Activated B cell treated with CpG ODN at 0.5 μM for 24 hours (primary cell): Measurements from ENCODE around the gene CDKL5. TPM values are rescaled to one million over a fixed set of nuclear protein-coding genes. Genes with fewer than 3 reads are reported as not detected.

Experiments
- ATAC-seq: fragments of 200-7000 bp; cut with Tn5 transposase; one replicate; pipeline ENCODE4 v1.10.0; 2021; ENCODE audit warnings: low read depth, mild to moderate bottlenecking, moderate library complexity
- CTCF ChIA-PET: fragments of 350-600 bp; sonication (Branson Sonifier 250); formaldehyde crosslinking; loops from one replicate; lab custom pipeline; 2021; ENCODE audit warnings: antibody characterized with exemption; lab: Charles Lee
- POLR2A ChIA-PET: fragments of 350-600 bp; sonication (Branson Sonifier 250); formaldehyde crosslinking; loops from one replicate; lab custom pipeline; 2021; ENCODE audit warnings: antibody characterized with exemption; lab: Charles Lee
- DNase-seq: peaks from one replicate; pipeline ENCODE4 v3.0.0; 2022
- H3K27ac Mint-ChIP-seq: one replicate; pipeline ENCODE4 v1.8.0; 2020; ENCODE audit warnings: mixed read lengths
- H3K27me3 Mint-ChIP-seq: one replicate; pipeline ENCODE4 v1.8.0; 2021; ENCODE audit warnings: mixed read lengths
- H3K36me3 Mint-ChIP-seq: one replicate; pipeline ENCODE4 v1.8.0; 2021; ENCODE audit warnings: low read depth, mixed read lengths
- H3K4me1 Mint-ChIP-seq: one replicate; pipeline ENCODE4 v1.8.0; 2021; ENCODE audit warnings: mixed read lengths
- H3K4me3 Mint-ChIP-seq: one replicate; pipeline ENCODE4 v1.8.0; 2020; ENCODE audit warnings: mild to moderate bottlenecking, mixed read lengths
- H3K9me3 Mint-ChIP-seq: one replicate; pipeline ENCODE4 v1.8.0; 2020; ENCODE audit warnings: mixed read lengths
- CTCF ChIP-seq: fragments of 200-600 bp; IDR thresholded peaks from one replicate; pipeline ENCODE4 v1.8.0; 2022; ENCODE audit warnings: antibody characterized with exemption, mild to moderate bottlenecking
- intact Hi-C: fragments of 100-400 bp; cut with micrococcal nuclease; formaldehyde crosslinking; loops from one replicate; pipeline ENCODE4 v1.15.1; 2024
- total RNA-seq: library from RNA; stranded (reverse); gene quantifications from 2 replicates; pipeline ENCODE4 v1.2.3, GENCODE V29; 2022

The CDKL5 gene
- total RNA-seq, 1 donor from 2014 or later: 3.8 TPM

- no peak for ATAC-seq
- H3K27ac Mint-ChIP-seq: no peak overlapping the region
- CTCF ChIA-PET: no interaction called here
- H3K36me3 Mint-ChIP-seq: no peaks in the 10 kb centered on the region
- TF ChIP-seq CTCF: no peak
- intact Hi-C loops: no loop called here
- no peak for DNase-seq
- POLR2A ChIA-PET: no interaction called here
- H3K4me1 Mint-ChIP-seq: peaks cover 2% of the 10 kb centered on the region
- no peaks in the 10 kb centered on the region for H3K27me3 Mint-ChIP-seq
- H3K4me3 Mint-ChIP-seq: no peak overlapping the region
- H3K9me3 Mint-ChIP-seq: no peaks in the 10 kb centered on the region
Observed at GRCh38 chrX:18543738-18544137, 118.3 kb downstream of the CDKL5 start.

GRCh38 chrX:18545771-18546170 lies 120.4 kb downstream of the CDKL5 start:
- no peak for TF ChIP-seq CTCF
- Mint-ChIP-seq H3K4me1 (peaks cover 5% of the 10 kb centered on the region), H3K27me3 (no peaks in the 10 kb centered on the region), H3K9me3 (no peaks in the 10 kb centered on the region), H3K36me3 (no peaks in the 10 kb centered on the region), H3K27ac (no peak overlapping the region), H3K4me3 (no peak overlapping the region)
- ATAC-seq: no peak
- CTCF ChIA-PET: no interaction called here
- intact Hi-C loops: no loop called here
- DNase-seq: no peak
- POLR2A ChIA-PET: no interaction called here

- ChIA-PET POLR2A (no interaction called here), CTCF (no interaction called here)
- Mint-ChIP-seq H3K27ac (no peak overlapping the region), H3K9me3 (no peaks in the 10 kb centered on the region), H3K36me3 (no peaks in the 10 kb centered on the region), H3K4me1 (peaks cover 3% of the 10 kb centered on the region), H3K27me3 (no peaks in the 10 kb centered on the region), H3K4me3 (no peak overlapping the region)
- no peak for ATAC-seq
- no peak for DNase-seq
- intact Hi-C loops: no loop called here
- no peak for TF ChIP-seq CTCF
Observed at GRCh38 chrX:18548996-18549395, 123.6 kb downstream of the CDKL5 start.

- H3K9me3 Mint-ChIP-seq: no peaks in the 10 kb centered on the region
- H3K36me3 Mint-ChIP-seq: no peaks in the 10 kb centered on the region
- TF ChIP-seq CTCF: no peak
- POLR2A ChIA-PET: no interaction called here
- ATAC-seq: no peak
- no peak overlapping the region for H3K27ac Mint-ChIP-seq
- CTCF ChIA-PET: no interaction called here
- H3K4me1 Mint-ChIP-seq: peaks cover 3% of the 10 kb centered on the region
- no peak overlapping the region for H3K4me3 Mint-ChIP-seq
- no peaks in the 10 kb centered on the region for H3K27me3 Mint-ChIP-seq
- DNase-seq: no peak
- intact Hi-C loops: no loop called here
Observed at GRCh38 chrX:18549643-18550042, 124.2 kb downstream of the CDKL5 start.

GRCh38 chrX:18557879-18558278 lies 132.5 kb downstream of the CDKL5 start:
- H3K4me1 Mint-ChIP-seq: no peaks in the 10 kb centered on the region
- POLR2A ChIA-PET: no interaction called here
- CTCF ChIA-PET: no interaction called here

More at GRCh38 chrX:18557879-18558278, 132.5 kb downstream of the CDKL5 start:
- TF ChIP-seq CTCF: no peak
- Mint-ChIP-seq H3K27me3 (no peaks in the 10 kb centered on the region), H3K4me3 (no peak overlapping the region), H3K9me3 (no peaks in the 10 kb centered on the region), H3K36me3 (no peaks in the 10 kb centered on the region), H3K27ac (no peak overlapping the region)
- intact Hi-C loops: no loop called here
- ATAC-seq: no peak
- DNase-seq: no peak
